ENCODE data around the gene PLEKHJ1.

- TF ChIP-seq CTCF (IDR thresholded peaks at IDR 0.05) (no peak), POLR2AphosphoS5 (IDR thresholded peaks at IDR 0.05) (peak in 1 of 2 donors; percentile 5)
Measured at GRCh38 chr19:2239771-2240770, 3.9 kb upstream of the PLEKHJ1 start.
